Osteocyte (in vitro differentiated cells): ENCODE measurements around the gene ZNF593. TPM values are rescaled to one million over a fixed set of nuclear protein-coding genes. Genes with fewer than 3 reads are reported as not detected.
A peak's percentile ranks its signal among the peaks of the same experiment; 100 is the strongest.

Experiments
- DNase-seq: peaks from one replicate; pipeline ENCODE4 v3.0.0; 2021; ENCODE audit warnings: mixed read lengths; ENCODE audit not compliant: unreplicated experiment; ENCODE audit errors: extremely low spot score
- H3K27ac Mint-ChIP-seq: one replicate; pipeline ENCODE4 v1.8.0; 2021; ENCODE audit warnings: mild to moderate bottlenecking, mixed read lengths; ENCODE audit not compliant: unreplicated experiment
- H3K27me3 Mint-ChIP-seq: one replicate; pipeline ENCODE4 v1.8.0; 2021; ENCODE audit warnings: mixed read lengths; ENCODE audit not compliant: unreplicated experiment
- H3K36me3 Mint-ChIP-seq: one replicate; pipeline ENCODE4 v1.8.0; 2021; ENCODE audit warnings: mixed read lengths; ENCODE audit not compliant: unreplicated experiment
- H3K4me1 Mint-ChIP-seq: one replicate; pipeline ENCODE4 v1.8.0; 2021; ENCODE audit warnings: mixed read lengths; ENCODE audit not compliant: unreplicated experiment
- H3K4me3 Mint-ChIP-seq: one replicate; pipeline ENCODE4 v1.8.0; 2021; ENCODE audit warnings: mild to moderate bottlenecking, moderate library complexity, mixed read lengths; ENCODE audit not compliant: unreplicated experiment
- H3K9me3 Mint-ChIP-seq: one replicate; pipeline ENCODE4 v1.8.0; 2021; ENCODE audit warnings: mixed read lengths; ENCODE audit not compliant: unreplicated experiment
- CTCF ChIP-seq: fragments of 200-600 bp; sonication (generic); IDR thresholded peaks from 2 replicates; pipeline ENCODE4 v1.5.0; 2021; ENCODE audit warnings: antibody characterized with exemption, mild to moderate bottlenecking, moderate library complexity
- total RNA-seq: library from RNA; stranded (reverse); gene quantifications from 2 replicates; pipeline ENCODE4 v1.2.1, GENCODE V29; 2021

Gene ZNF593
- total RNA-seq, 1 donor from 2014 or later: 28.6 TPM

GRCh38 chr1:26125382-26125781 is 44.3 kb upstream of the ZNF593 start:
- no peaks in the 10 kb centered on the region for H3K9me3 Mint-ChIP-seq
- H3K27me3 Mint-ChIP-seq: peaks cover 4% of the 10 kb centered on the region
- H3K27ac Mint-ChIP-seq: no peak overlapping the region
- TF ChIP-seq CTCF: no peak
- H3K4me3 Mint-ChIP-seq: no peak overlapping the region
- no peak for DNase-seq
- H3K4me1 Mint-ChIP-seq: no peaks in the 10 kb centered on the region
- H3K36me3 Mint-ChIP-seq: peaks cover 13% of the 10 kb centered on the region

- Mint-ChIP-seq H3K27me3 (peaks cover 4% of the 10 kb centered on the region), H3K27ac (no peak overlapping the region), H3K36me3 (peaks cover 13% of the 10 kb centered on the region), H3K4me3 (no peak overlapping the region), H3K4me1 (no peaks in the 10 kb centered on the region), H3K9me3 (no peaks in the 10 kb centered on the region)
- TF ChIP-seq CTCF: no peak
- DNase-seq: no peak
These were observed 43.8 kb upstream of the ZNF593 start for GRCh38 chr1:26125946-26126320.

GRCh38 chr1:26126321-26127084 is 43.2 kb upstream of the ZNF593 start:
- peaks cover 10% of the 10 kb centered on the region for H3K27me3 Mint-ChIP-seq
- no peak for TF ChIP-seq CTCF
- no peaks in the 10 kb centered on the region for H3K4me1 Mint-ChIP-seq
- peak; percentile 32 for DNase-seq
- H3K9me3 Mint-ChIP-seq: no peaks in the 10 kb centered on the region
- H3K27ac Mint-ChIP-seq: no peak overlapping the region
- H3K36me3 Mint-ChIP-seq: peaks cover 13% of the 10 kb centered on the region
- no peak overlapping the region for H3K4me3 Mint-ChIP-seq

- H3K36me3 Mint-ChIP-seq: peaks cover 8% of the 10 kb centered on the region
- no peaks in the 10 kb centered on the region for H3K9me3 Mint-ChIP-seq
- H3K4me3 Mint-ChIP-seq: no peak overlapping the region
- no peaks in the 10 kb centered on the region for H3K4me1 Mint-ChIP-seq
- peak; percentile 44 for DNase-seq
- TF ChIP-seq CTCF: no peak
- no peak overlapping the region for H3K27ac Mint-ChIP-seq
- peaks cover 13% of the 10 kb centered on the region for H3K27me3 Mint-ChIP-seq
These were observed 42.2 kb upstream of the ZNF593 start for GRCh38 chr1:26127235-26128163.

- DNase-seq: peak; percentile 6
- H3K4me1 Mint-ChIP-seq: no peaks in the 10 kb centered on the region
- no peak for TF ChIP-seq CTCF
- peaks cover 13% of the 10 kb centered on the region for H3K27me3 Mint-ChIP-seq
- H3K9me3 Mint-ChIP-seq: no peaks in the 10 kb centered on the region
- peaks cover 5% of the 10 kb centered on the region for H3K36me3 Mint-ChIP-seq
- no peak overlapping the region for H3K4me3 Mint-ChIP-seq
- H3K27ac Mint-ChIP-seq: no peak overlapping the region
These were observed 39.9 kb upstream of the ZNF593 start for GRCh38 chr1:26129778-26130177.
